Glutamatergic neuron (in vitro differentiated cells): ENCODE measurements around the gene AOX1. TPM values are rescaled to one million over a fixed set of nuclear protein-coding genes. Genes with fewer than 3 reads are reported as not detected.

ENCODE experiments used
- DNase-seq: peaks from one replicate; pipeline ENCODE4 v3.0.0; 2022
- H3K27ac Mint-ChIP-seq: one replicate; pipeline ENCODE4 v1.8.0; 2020; ENCODE audit warnings: mild to moderate bottlenecking, mixed read lengths, inconsistent platforms; ENCODE audit not compliant: unreplicated experiment
- H3K27me3 Mint-ChIP-seq: one replicate; pipeline ENCODE4 v1.8.0; 2020; ENCODE audit warnings: mild to moderate bottlenecking, moderate library complexity, mixed read lengths, inconsistent platforms; ENCODE audit not compliant: unreplicated experiment
- H3K36me3 Mint-ChIP-seq: one replicate; pipeline ENCODE4 v1.8.0; 2020; ENCODE audit warnings: mild to moderate bottlenecking, mixed read lengths, inconsistent platforms; ENCODE audit not compliant: unreplicated experiment
- H3K4me1 Mint-ChIP-seq: one replicate; pipeline ENCODE4 v1.8.0; 2020; ENCODE audit warnings: mild to moderate bottlenecking, low read depth, mixed read lengths, inconsistent platforms; ENCODE audit not compliant: unreplicated experiment
- H3K4me3 Mint-ChIP-seq: one replicate; pipeline ENCODE4 v1.8.0; 2020; ENCODE audit warnings: mild to moderate bottlenecking, mixed read lengths, inconsistent platforms; ENCODE audit not compliant: unreplicated experiment
- H3K9me3 Mint-ChIP-seq: one replicate; pipeline ENCODE4 v1.8.0; 2020; ENCODE audit warnings: mild to moderate bottlenecking, moderate library complexity, mixed read lengths, inconsistent platforms; ENCODE audit not compliant: unreplicated experiment
- CTCF ChIP-seq: fragments of 200-600 bp; sonication (generic); IDR thresholded peaks from one replicate; pipeline ENCODE4 v1.5.0; 2021; ENCODE audit not compliant: partially characterized antibody, unreplicated experiment
- total RNA-seq: library from RNA; stranded (reverse); fragmentation: NEBNext Ultra II Directional; extraction: Animal tissue kit (Norgen Biotek cat#: 25700); gene quantifications from one replicate; pipeline ENCODE4 v1.2.1, GENCODE V29; 2021; ENCODE audit not compliant: unreplicated experiment

AOX1 gene
- total RNA-seq, 1 donor from 2014 or later = 0.32 TPM

GRCh38 chr2:200702044-200702443 is 116.2 kb downstream of the AOX1 start:
- Mint-ChIP-seq H3K27ac (no peak overlapping the region), H3K9me3 (no peaks in the 10 kb centered on the region), H3K36me3 (no peaks in the 10 kb centered on the region), H3K4me1 (peaks cover 1% of the 10 kb centered on the region), H3K4me3 (no peak overlapping the region), H3K27me3 (no peaks in the 10 kb centered on the region)
- TF ChIP-seq CTCF = no peak
- DNase-seq = no peak

- Mint-ChIP-seq H3K36me3 (no peaks in the 10 kb centered on the region), H3K27ac (no peak overlapping the region), H3K27me3 (no peaks in the 10 kb centered on the region), H3K4me3 (no peak overlapping the region), H3K9me3 (no peaks in the 10 kb centered on the region), H3K4me1 (peaks cover 1% of the 10 kb centered on the region)
- TF ChIP-seq CTCF = no peak
- DNase-seq = no peak
Measured at GRCh38 chr2:200702646-200703118, 116.9 kb downstream of the AOX1 start.

GRCh38 chr2:200703127-200703925 is 117.5 kb downstream of the AOX1 start:
- DNase-seq = no peak
- Mint-ChIP-seq H3K9me3 (no peaks in the 10 kb centered on the region), H3K36me3 (no peaks in the 10 kb centered on the region), H3K4me3 (no peak overlapping the region), H3K27me3 (no peaks in the 10 kb centered on the region), H3K27ac (no peak overlapping the region), H3K4me1 (peaks cover 1% of the 10 kb centered on the region)
- no peak for TF ChIP-seq CTCF

- no peak for DNase-seq
- H3K9me3 Mint-ChIP-seq = no peaks in the 10 kb centered on the region
- no peaks in the 10 kb centered on the region for H3K4me1 Mint-ChIP-seq
- no peak overlapping the region for H3K4me3 Mint-ChIP-seq
- no peaks in the 10 kb centered on the region for H3K36me3 Mint-ChIP-seq
- no peaks in the 10 kb centered on the region for H3K27me3 Mint-ChIP-seq
- TF ChIP-seq CTCF = no peak
- H3K27ac Mint-ChIP-seq = no peak overlapping the region
Measured at GRCh38 chr2:200703926-200704637, 118.3 kb downstream of the AOX1 start.
